Subcutaneous abdominal adipose tissue (tissue), 5 donors: Measurements from ENCODE around the gene LCE2D.
"Not testable (repeated sequence)": the region's sequence is repeated elsewhere in the genome, so short reads cannot be mapped to it uniquely, and the experiment has no call there.

ENCODE experiments used
- H3K27ac ChIP-seq: one replicate; pipeline ENCODE4 v1.7.0; 2013; ENCODE audit warnings: low read depth, mild to moderate bottlenecking, inconsistent platforms, low read length, moderate library complexity
- H3K27me3 ChIP-seq, 5 donors: one replicate each; pipeline ENCODE4 v1.7.0; 2013; ENCODE audit warnings: low read length in 5 of 5, inconsistent platforms in 1 of 5; ENCODE audit not compliant: control insufficient read depth in 5 of 5, insufficient read depth in 4 of 5
- H3K36me3 ChIP-seq, 5 donors: one replicate each; pipeline ENCODE4 v1.7.0; 2013; ENCODE audit warnings: low read length in 5 of 5; ENCODE audit not compliant: control insufficient read depth in 5 of 5, insufficient read depth in 5 of 5
- H3K4me1 ChIP-seq, 5 donors: one replicate each; pipeline ENCODE4 v1.7.0; 2013; ENCODE audit warnings: low read length in 5 of 5, mild to moderate bottlenecking in 3 of 5, moderate library complexity in 1 of 5; ENCODE audit not compliant: control insufficient read depth in 5 of 5, insufficient read depth in 5 of 5
- H3K4me3 ChIP-seq, 5 donors: one replicate each; pipeline ENCODE4 v1.7.0; 2013; ENCODE audit warnings: low read length in 5 of 5, low read depth in 1 of 5
- H3K9ac ChIP-seq, 5 donors: one replicate each; pipeline ENCODE4 v1.7.0; 2013; ENCODE audit warnings: low read length in 5 of 5, mild to moderate bottlenecking in 4 of 5, moderate library complexity in 3 of 5
- H3K9me3 ChIP-seq, 5 donors: one replicate each; pipeline ENCODE4 v1.7.0; 2013; ENCODE audit warnings: low read length in 5 of 5; ENCODE audit not compliant: control insufficient read depth in 5 of 5
- donor health status: healthy.
- donor health status: healthy.
- donor health status: healthy.
- donor health status: healthy.
- donor health status: healthy.

LCE2D gene

GRCh38 chr1:152646656-152647055 is 16.5 kb upstream of the LCE2D start:
- no peaks in the 10 kb centered on the region for H3K36me3 ChIP-seq
- peaks cover 0 to 3% (median 0%) of the 10 kb centered on the region in 5 donors for H3K27me3 ChIP-seq
- H3K9me3 ChIP-seq = no peaks in the 10 kb centered on the region
- H3K4me3 ChIP-seq = no peak overlapping the region
- H3K27ac ChIP-seq = no peak overlapping the region
- no peak overlapping the region for H3K9ac ChIP-seq
- H3K4me1 ChIP-seq = peaks cover 0 to 14% (median 9%) of the 10 kb centered on the region in 5 donors

- no peaks in the 10 kb centered on the region for H3K9me3 ChIP-seq
- H3K27ac ChIP-seq = no peak overlapping the region
- no peaks in the 10 kb centered on the region for H3K4me1 ChIP-seq
- no peaks in the 10 kb centered on the region for H3K27me3 ChIP-seq
- no peaks in the 10 kb centered on the region for H3K36me3 ChIP-seq
- H3K4me3 ChIP-seq = no peak overlapping the region
- H3K9ac ChIP-seq = no peak overlapping the region
These were observed 9.1 kb upstream of the LCE2D start for GRCh38 chr1:152654110-152654509.

- Histone ChIP-seq H3K27ac (no peak overlapping the region), H3K36me3 (no peaks in the 10 kb centered on the region), H3K4me1 (no peaks in the 10 kb centered on the region), H3K9me3 (no peaks in the 10 kb centered on the region), H3K4me3 (no peak overlapping the region), H3K27me3 (no peaks in the 10 kb centered on the region), H3K9ac (no peak overlapping the region)
These were observed 6.7 kb upstream of the LCE2D start for GRCh38 chr1:152656459-152656858.

DNA sequence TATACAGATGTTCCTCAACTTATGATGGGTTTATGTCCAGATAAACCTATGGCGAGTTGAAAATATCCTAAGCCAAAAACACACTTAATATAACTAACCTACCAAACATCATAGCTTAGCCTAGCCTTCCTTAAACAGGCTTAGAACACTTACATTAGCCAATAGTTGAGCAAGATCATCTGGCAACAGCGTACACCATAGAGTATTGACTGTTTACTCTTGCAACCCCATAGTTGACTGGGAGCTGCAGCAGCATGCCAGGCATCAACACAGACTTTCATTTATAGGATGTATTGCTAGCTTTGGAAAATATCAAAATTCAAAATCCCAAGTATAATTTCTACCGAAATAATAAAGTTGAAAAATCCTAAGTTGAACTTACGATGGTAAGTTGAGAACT is 5.5 kb upstream of the LCE2D start:
- Histone ChIP-seq H3K27me3 (no peaks in the 10 kb centered on the region), H3K4me3 (no peak overlapping the region), H3K27ac (no peak overlapping the region), H3K9ac (no peak overlapping the region), H3K4me1 (no peaks in the 10 kb centered on the region), H3K36me3 (no peaks in the 10 kb centered on the region), H3K9me3 (no peaks in the 10 kb centered on the region)

DNA sequence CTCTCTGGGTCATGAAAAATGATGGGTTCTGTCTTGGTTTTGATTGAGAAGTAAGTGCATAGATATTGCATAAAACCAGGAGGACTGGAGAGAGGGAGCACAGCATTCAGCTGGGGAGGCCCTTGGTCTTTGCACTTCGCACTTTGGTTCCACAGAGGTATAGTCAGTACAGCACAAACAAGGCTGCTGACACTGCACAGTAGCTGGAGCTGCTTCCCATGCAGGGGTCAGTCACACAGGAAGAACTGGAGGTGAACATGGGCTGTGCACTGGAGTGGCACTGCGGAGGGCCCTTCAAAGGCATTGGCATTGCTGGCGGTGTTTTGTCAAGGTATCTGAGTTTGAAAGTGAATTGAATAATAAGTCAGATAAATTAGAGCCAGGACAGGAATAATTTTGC is 4.5 kb upstream of the LCE2D start:
- Histone ChIP-seq H3K9me3 (no peaks in the 10 kb centered on the region), H3K4me3 (no peak overlapping the region), H3K36me3 (no peaks in the 10 kb centered on the region), H3K9ac (no peak overlapping the region), H3K27ac (no peak overlapping the region), H3K27me3 (peaks cover 0 to 7% (median 0%) of the 10 kb centered on the region in 5 donors), H3K4me1 (no peaks in the 10 kb centered on the region)

DNA sequence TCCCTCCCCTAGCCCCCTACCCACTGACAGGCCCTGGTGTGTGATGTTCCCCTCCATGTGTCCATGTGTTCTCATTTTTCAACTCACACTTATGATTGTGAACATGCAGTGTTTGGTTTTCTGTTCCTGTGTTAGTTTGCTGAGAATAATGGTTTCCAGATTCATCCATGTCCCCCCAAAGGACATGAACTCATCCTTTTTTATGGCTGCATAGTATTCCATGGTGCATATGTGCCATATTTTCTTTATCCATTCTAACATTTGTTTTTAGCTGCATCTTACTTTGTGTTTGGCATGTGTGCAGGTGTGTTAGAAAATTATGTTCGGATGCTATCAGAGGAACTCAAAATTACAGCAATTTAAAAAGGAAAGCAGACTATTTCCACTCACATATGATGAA is 3.0 kb downstream of the LCE2D start:
- not testable (repeated sequence) for H3K4me3 ChIP-seq, H3K36me3 ChIP-seq, H3K9me3 ChIP-seq, H3K4me1 ChIP-seq, H3K27me3 ChIP-seq, H3K9ac ChIP-seq, H3K27ac ChIP-seq

DNA sequence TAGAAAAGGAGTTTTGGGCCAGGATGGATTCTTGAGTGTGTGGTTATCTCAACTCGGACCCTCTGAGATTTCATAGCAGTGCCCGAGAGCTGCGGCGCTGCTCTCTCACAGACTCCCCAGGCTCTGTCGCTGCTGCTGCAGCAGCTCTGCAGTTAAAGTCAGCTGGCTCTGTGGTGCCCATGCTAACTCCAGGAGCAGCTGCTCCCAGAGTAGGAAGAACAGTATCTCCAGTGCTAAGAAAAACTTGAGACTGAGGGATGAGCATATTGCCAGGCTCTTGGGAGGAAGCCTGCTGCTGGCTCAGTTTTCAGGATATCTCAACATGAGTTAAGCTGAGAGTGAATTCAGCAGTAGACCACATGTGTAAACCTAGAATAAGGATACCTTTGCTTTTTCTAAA is 4.5 kb downstream of the LCE2D start:
- H3K27me3 ChIP-seq = peaks cover 0 to 7% (median 0%) of the 10 kb centered on the region in 5 donors
- no peak overlapping the region for H3K27ac ChIP-seq
- H3K4me1 ChIP-seq = no peaks in the 10 kb centered on the region
- H3K4me3 ChIP-seq = no peak overlapping the region
- H3K36me3 ChIP-seq = no peaks in the 10 kb centered on the region
- H3K9ac ChIP-seq = no peak overlapping the region
- no peaks in the 10 kb centered on the region for H3K9me3 ChIP-seq

- no peaks in the 10 kb centered on the region for H3K4me1 ChIP-seq
- H3K4me3 ChIP-seq = no peak overlapping the region
- H3K36me3 ChIP-seq = no peaks in the 10 kb centered on the region
- H3K9me3 ChIP-seq = no peaks in the 10 kb centered on the region
- no peak overlapping the region for H3K27ac ChIP-seq
- no peak overlapping the region for H3K9ac ChIP-seq
- peaks cover 0 to 4% (median 0%) of the 10 kb centered on the region in 5 donors for H3K27me3 ChIP-seq
These were observed 9.8 kb downstream of the LCE2D start for GRCh38 chr1:152673016-152673415.

GRCh38 chr1:152674983-152675382 is 11.8 kb downstream of the LCE2D start, which contains the start of gene LCE2C:
TSS of gene LCE2C (plus strand) at chr1:152675279. CDS start at chr1:152676016, 737 bp downstream.
- not testable (repeated sequence) for H3K27ac ChIP-seq, H3K4me1 ChIP-seq, H3K9ac ChIP-seq, H3K9me3 ChIP-seq, H3K36me3 ChIP-seq, H3K4me3 ChIP-seq, H3K27me3 ChIP-seq

DNA sequence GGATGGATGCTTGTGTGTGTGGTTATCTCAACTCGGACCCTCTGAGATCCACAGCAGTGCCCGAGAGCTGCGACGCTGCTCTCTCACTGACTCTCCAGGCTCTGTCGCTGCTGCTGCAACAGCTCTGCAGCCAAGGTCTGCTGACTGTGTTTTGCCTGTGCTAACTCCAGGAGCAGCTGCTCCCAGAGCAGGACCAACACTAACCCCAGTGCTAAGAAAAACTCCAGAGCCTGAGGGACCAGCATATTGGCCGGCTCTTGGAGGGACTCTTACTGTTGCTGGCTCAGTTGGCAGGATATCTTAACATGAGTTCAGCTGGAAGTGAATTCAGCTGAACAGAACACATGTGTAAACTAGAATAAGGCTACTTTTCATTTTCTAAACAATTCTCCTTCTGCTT is 16.3 kb downstream of the LCE2D start:
- no peaks in the 10 kb centered on the region for H3K36me3 ChIP-seq
- no peak overlapping the region for H3K4me3 ChIP-seq
- peaks cover 0 to 3% (median 0%) of the 10 kb centered on the region in 5 donors for H3K4me1 ChIP-seq
- H3K9me3 ChIP-seq = peaks cover 0 to 5% (median 0%) of the 10 kb centered on the region in 5 donors
- no peak overlapping the region for H3K27ac ChIP-seq
- H3K9ac ChIP-seq = no peak overlapping the region
- peaks cover 0 to 4% (median 3%) of the 10 kb centered on the region in 5 donors for H3K27me3 ChIP-seq

DNA sequence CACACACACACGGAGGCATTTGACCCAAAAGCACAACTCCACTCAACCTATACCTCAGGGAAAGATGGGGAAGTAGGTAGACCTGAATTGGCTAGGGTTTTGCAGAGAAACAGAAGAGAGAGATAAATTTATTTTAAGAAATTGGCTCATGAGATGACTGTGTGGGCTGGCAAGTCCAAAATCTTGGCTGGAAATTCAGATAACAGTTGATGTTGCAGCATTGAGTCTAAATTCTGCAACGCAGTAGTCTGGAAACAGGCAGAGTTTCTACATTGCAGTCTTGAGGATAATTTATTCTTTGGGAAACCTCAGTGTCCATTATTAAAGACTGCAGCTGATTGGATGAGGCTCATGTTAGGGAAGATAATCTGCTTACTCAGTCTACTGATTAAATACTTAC is 18.4 kb downstream of the LCE2D start:
- no peak overlapping the region for H3K9ac ChIP-seq
- H3K36me3 ChIP-seq = no peaks in the 10 kb centered on the region
- H3K27ac ChIP-seq = no peak overlapping the region
- H3K4me1 ChIP-seq = peaks cover 0 to 3% (median 0%) of the 10 kb centered on the region in 5 donors
- peaks cover 0 to 5% (median 0%) of the 10 kb centered on the region in 5 donors for H3K9me3 ChIP-seq
- H3K4me3 ChIP-seq = no peak overlapping the region
- peaks cover 0 to 4% (median 3%) of the 10 kb centered on the region in 5 donors for H3K27me3 ChIP-seq
